Mucosa of descending colon (tissue), 3 donors: ENCODE measurements around the gene TBC1D32. TPM values are rescaled to one million over a fixed set of nuclear protein-coding genes. Genes with fewer than 3 reads are reported as not detected.
"Not testable (repeated sequence)": the region's sequence is repeated elsewhere in the genome, so short reads cannot be mapped to it uniquely, and the experiment has no call there.

Experiments
- ATAC-seq: fragments of 200-7000 bp; cut with Tn5 transposase; one replicate; pipeline ENCODE4 v1.9.1; 2020; ENCODE audit warnings: mild to moderate bottlenecking, moderate library complexity
- DNase-seq, 3 donors: peaks; one replicate each; pipeline ENCODE4 v3.0.0-alpha.2; 2020
- H3K36me3 ChIP-seq: fragments of 200-600 bp; one replicate; pipeline ENCODE4 v1.8.0; 2021; ENCODE audit warnings: low read depth, mild to moderate bottlenecking
- H3K4me1 ChIP-seq: fragments of 200-600 bp; one replicate; pipeline ENCODE4 v1.8.0; 2021; ENCODE audit warnings: low read depth, mild to moderate bottlenecking
- H3K4me3 ChIP-seq: fragments of 200-600 bp; one replicate; pipeline ENCODE4 v1.8.0; 2021; ENCODE audit warnings: mild to moderate bottlenecking
- H3K9me3 ChIP-seq: fragments of 200-600 bp; one replicate; pipeline ENCODE4 v1.8.0; 2021; ENCODE audit warnings: mild to moderate bottlenecking
- CTCF ChIP-seq: fragments of 200-600 bp; IDR thresholded peaks from one replicate; pipeline ENCODE4 v1.8.0; 2022; ENCODE audit warnings: antibody characterized with exemption, mild to moderate bottlenecking
- intact Hi-C, 2 donors: fragments of 100-400 bp; cut with DNase I in 1 of 2; cut with micrococcal nuclease in 1 of 2; formaldehyde crosslinking; loops; one replicate each; pipeline versions ENCODE4 v1.11.0 to v1.11.1; 2022; cut with DNase I, micrococcal nuclease
- total RNA-seq, 3 donors: library from RNA; stranded (reverse); fragmentation: NEBNext Ultra II Directional in 2 of 3; extraction: Animal tissue kit (Norgen Biotek cat#: 25700) in 2 of 3; gene quantifications; one replicate each; pipeline versions ENCODE4 v1.2.1 to v1.2.4, GENCODE V29; 2021 to 2023
- donor health status: DM: no; HTN: no; CAD: no; lungs with moderate emphysema.
- donor health status: DM: no; HTN: no; CAD: no.
- donor health status: DM: no; HTN: yes; CAD: no.

Gene TBC1D32
- total RNA-seq, 3 donors from 2014 or later, result 6.0 to 13.2 (median 8.6) TPM

GRCh38 chr6:121235386-121235785 lies 98.9 kb downstream of the TBC1D32 start:
- no peaks in the 10 kb centered on the region for H3K9me3 ChIP-seq
- TF ChIP-seq CTCF, result no peak
- H3K36me3 ChIP-seq, result no peaks in the 10 kb centered on the region
- no peak for ATAC-seq
- DNase-seq, result no peak
- H3K4me3 ChIP-seq, result no peak overlapping the region
- intact Hi-C loops, result no loop called here
- H3K4me1 ChIP-seq, result no peaks in the 10 kb centered on the region

GRCh38 chr6:121223930-121224329 lies 110.3 kb downstream of the TBC1D32 start:
- DNase-seq (no peak), ATAC-seq (no peak)
- no peaks in the 10 kb centered on the region for H3K36me3 ChIP-seq
- H3K9me3 ChIP-seq, result no peaks in the 10 kb centered on the region
- no peak overlapping the region for H3K4me3 ChIP-seq
- intact Hi-C loops, result no loop called here
- no peaks in the 10 kb centered on the region for H3K4me1 ChIP-seq
- no peak for TF ChIP-seq CTCF

- no peak for TF ChIP-seq CTCF
- DNase-seq, result no peak
- Histone ChIP-seq H3K9me3 (no peaks in the 10 kb centered on the region), H3K4me1 (no peaks in the 10 kb centered on the region), H3K36me3 (no peaks in the 10 kb centered on the region), H3K4me3 (no peak overlapping the region)
- ATAC-seq, result no peak
- intact Hi-C loops, result no loop called here
These were observed 111.1 kb downstream of the TBC1D32 start for GRCh38 chr6:121223212-121223611.

GRCh38 chr6:121222656-121223055 lies 111.6 kb downstream of the TBC1D32 start:
- intact Hi-C loops, result no loop called here
- Histone ChIP-seq H3K4me1 (no peaks in the 10 kb centered on the region), H3K9me3 (no peaks in the 10 kb centered on the region), H3K36me3 (no peaks in the 10 kb centered on the region), H3K4me3 (no peak overlapping the region)
- no peak for TF ChIP-seq CTCF
- DNase-seq (no peak), ATAC-seq (no peak)

GRCh38 chr6:121216928-121217327 lies 117.4 kb downstream of the TBC1D32 start:
- DNase-seq (no peak), ATAC-seq (no peak)
- Histone ChIP-seq H3K4me1 (no peaks in the 10 kb centered on the region), H3K4me3 (no peak overlapping the region), H3K36me3 (no peaks in the 10 kb centered on the region), H3K9me3 (peaks cover 14% of the 10 kb centered on the region)
- intact Hi-C loops, result no loop called here
- no peak for TF ChIP-seq CTCF

- H3K4me1 ChIP-seq, H3K4me3 ChIP-seq, ATAC-seq, intact Hi-C loops, H3K36me3 ChIP-seq, DNase-seq: not testable (repeated sequence)
- H3K9me3 ChIP-seq, result peaks cover 14% of the 10 kb centered on the region
These were observed 120.9 kb downstream of the TBC1D32 start for GRCh38 chr6:121213341-121213740.
